IPS-NIHi7 (cell line): ENCODE data around the gene PRKN.
"Not testable (repeated sequence)": the region's sequence is repeated elsewhere in the genome, so short reads cannot be mapped to it uniquely, and the experiment has no call there.

Experiments used
- DNase-seq: peaks from one replicate; pipeline ENCODE4 v3.0.0; 2012; ENCODE audit warnings: mixed read lengths; ENCODE audit errors: extremely low spot score

Gene PRKN

DNA sequence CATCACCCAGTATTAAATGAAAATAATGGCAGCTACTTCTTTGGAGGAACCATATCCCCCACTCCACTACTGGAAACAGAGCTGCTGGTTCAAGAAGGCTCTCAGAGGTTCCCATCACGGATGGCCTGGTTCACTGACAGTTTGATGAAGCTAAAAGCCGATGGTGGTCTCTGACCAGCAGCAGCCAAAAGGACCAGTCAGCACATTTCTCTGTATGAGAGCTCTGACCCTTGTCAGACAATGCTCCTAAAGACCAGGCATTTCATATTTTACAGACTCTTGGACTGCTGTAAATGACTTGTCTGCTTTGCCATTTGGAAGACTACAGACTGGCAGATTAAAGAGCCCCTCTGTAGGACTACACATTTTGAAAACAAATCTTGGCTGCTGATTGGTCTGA is 16.6 kb downstream of the PRKN start:
- no peak for DNase-seq

DNA sequence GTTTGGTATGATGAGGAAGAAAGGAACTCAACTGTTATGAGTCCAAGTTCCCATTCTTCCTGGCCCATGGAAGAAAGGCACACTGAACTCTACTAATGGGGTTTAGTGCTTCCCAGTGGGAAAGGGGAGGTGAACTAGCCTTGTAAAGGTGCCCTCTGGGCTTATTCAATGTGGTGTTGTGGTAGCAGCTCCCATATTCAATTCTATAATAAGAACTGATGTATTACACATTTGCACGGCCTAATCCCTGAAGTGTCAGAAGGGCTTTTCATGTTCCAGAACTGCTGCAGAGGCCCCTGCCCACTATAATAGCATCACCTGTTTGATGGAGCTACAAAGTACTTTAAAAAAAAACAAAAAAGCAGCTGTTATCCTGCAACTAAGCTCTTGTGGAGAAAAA is 17.1 kb downstream of the PRKN start:
- no peak for DNase-seq

DNA sequence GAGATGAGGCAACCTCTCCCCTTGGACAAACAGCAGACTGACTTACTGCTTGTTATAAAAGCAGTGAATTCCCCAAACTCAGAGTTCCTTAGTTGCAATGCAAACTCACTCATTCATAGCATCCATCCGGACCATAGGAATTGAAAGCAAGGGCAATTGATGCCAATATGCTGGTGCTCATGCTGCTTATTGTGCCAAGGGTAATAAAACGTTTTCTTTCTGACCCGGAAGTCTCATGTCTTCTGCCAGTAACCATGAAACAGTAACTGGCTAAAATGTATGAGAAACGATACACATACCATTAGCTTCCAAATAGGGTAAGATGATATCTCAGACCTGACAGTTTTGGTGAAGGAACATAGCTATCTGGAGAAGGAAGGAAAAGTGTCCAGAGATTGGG is 18.1 kb downstream of the PRKN start:
- DNase-seq = no peak

DNA sequence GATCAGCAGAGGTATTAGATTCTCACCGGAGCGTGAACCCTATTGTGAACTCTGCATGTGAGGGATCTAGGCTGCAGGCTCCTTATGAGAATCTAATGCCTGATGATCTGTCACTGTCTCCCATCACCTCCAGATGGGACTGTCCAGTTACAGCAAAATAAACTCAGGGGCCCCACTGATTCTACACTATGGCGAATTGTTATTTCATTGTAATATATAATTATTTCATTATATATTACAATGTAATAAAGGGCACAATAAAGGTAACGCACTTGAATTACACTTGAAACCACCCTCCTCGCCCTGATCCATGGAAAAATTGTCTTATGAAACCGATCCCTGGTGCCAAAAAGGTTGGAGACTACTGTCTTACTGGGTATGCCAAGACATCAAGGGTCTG is 18.6 kb downstream of the PRKN start:
- DNase-seq = no peak

DNA sequence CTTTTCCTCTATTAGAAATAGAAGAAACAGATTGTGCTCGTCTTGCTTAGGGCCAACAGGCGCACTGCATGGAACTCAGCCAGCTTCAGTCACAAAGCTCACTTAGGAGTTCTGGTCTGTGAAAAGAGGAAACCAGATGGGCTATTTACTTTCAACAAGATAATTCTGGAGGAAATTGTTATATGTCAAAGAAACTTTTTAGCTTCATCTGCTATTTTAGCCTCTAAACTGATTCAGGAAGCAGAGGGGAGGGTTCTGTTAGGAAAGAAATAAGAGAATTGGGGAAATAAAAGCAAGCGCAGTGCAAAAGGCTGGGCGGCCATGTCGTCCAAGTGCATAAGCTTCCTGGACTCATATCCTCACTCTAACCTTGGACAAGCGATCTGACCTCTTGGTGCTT is 21.3 kb downstream of the PRKN start:
- no peak for DNase-seq

DNA sequence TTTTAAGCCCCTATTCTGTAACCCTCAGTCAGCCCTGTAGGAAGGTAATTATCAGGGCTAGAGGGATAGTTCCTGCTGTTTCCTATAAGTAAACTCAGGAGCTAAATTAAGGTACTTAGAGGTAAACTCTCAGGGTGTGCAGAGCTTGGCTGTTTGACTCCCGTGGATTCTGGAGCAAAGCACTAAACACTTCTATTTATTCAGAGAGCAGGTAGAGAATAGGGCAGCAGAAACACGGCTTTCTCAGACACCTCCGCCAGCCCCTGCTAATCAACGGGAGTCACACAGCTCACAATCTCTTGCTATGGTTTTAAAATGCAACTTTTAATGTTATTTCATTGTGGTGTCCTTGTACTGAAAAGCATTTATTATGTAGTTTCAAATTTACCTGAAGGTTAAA is 21.8 kb downstream of the PRKN start:
- DNase-seq = no peak

DNA sequence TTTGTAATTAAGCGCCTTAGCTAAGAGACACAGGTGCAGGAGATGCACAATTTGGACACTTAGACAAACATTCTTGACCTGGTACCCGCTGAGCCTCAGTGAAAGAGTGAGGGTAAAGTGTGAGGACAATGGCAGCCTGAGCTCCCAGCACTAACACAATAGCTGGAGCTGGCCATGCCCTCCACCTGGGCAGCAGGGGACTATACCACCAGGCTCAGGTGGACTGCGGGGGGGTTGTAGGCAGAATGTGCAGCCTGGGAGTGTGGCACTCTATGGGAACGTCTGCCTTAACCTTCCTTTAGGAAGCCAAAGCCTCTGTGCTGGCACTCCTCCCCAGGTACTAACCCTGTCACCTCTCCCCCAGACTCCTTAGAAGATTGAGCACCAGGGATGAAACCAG is 23.6 kb downstream of the PRKN start:
- no peak for DNase-seq

DNA sequence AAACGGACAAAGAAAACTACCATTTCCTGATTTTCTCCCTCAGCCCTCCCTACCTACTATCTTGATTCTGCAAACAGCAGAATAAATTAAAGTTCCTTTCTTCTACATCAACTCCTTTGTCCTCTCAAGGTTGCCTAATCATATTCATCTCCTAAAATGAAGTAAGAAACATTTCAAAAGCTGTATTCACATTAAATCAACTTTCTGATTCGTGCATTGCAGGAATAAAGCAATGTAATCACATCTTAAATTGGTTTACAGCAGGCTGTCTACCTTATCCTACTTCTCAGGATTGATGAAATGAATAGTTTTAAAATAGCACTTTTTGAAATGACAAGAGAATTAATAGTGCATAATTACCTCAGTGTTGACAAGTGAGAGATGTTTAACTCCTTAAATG is 25.1 kb downstream of the PRKN start:
- DNase-seq = no peak

DNA sequence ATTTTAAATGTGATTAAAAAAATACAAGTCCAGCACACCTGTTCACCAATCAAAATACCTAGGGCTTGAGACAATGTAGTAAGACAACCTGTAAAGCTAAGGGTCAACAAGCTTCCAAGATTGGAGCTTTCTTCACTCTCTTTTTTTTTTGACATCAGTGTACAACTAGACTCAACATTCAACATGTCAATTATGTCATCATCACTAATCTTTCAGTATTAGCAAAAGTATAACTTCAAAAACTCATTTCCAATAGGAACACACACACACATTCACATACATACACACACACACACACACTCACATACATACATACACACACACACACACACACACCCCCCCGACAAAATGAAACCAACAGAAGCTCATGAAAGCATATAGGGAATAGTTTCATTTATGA is 26.0 kb downstream of the PRKN start:
- no peak for DNase-seq

DNA sequence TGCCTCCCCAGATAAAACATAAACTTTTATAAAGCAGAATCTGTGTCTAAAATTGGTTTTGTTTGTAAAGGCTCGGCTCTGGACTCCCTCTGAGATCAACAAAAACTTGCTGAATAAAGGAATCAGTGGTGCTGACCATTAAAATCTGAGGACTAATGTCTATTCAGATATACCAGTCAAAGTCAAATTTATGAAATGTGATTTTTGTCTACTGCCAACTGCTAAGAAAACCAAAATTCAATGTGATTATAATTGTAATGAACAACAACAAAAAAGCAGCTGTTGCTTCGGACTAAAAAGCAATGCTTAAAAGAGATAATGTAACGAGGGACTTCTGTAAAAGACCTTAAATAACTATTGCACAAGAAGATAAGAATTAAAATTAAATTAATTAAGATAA is 26.6 kb downstream of the PRKN start:
- DNase-seq = no peak

DNA sequence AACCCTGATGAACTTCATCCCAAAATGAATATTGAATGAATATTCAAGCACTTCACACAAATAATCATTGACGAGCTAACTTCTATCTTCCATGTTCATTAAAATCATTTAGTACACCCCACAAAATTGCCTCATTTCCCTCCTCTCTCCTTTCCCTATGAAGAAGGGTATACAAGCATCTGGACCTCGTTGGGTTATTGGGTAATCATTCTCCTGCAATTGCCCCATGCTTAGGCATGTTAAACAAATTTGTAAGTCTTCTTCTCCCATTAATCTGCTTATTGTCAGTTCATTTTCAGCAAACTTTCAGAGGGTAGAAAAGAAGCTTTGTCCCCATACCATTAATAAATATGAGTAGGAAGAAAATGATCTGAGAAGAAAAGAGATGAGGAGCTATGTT is 27.6 kb downstream of the PRKN start:
- no peak for DNase-seq

DNA sequence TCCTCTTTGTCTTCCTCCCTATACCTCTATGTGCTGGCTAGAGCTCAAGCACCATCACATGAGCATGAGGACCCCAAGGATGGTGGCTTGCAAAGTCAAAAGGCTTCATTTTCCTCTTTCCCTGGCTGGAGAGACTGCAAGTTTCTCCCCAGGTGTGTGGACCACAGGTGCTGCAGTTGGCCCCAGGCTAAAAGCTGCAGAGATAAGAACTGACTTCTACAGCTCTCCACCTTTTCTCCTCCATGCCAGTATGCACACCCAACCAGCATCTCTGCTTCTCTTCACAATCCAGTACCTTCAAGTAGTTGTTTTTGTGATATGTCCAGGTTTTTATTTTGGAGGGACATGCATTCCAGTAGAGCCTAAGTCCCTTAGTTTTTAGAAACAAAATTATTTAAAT is 29.1 kb downstream of the PRKN start:
- no peak for DNase-seq

DNA sequence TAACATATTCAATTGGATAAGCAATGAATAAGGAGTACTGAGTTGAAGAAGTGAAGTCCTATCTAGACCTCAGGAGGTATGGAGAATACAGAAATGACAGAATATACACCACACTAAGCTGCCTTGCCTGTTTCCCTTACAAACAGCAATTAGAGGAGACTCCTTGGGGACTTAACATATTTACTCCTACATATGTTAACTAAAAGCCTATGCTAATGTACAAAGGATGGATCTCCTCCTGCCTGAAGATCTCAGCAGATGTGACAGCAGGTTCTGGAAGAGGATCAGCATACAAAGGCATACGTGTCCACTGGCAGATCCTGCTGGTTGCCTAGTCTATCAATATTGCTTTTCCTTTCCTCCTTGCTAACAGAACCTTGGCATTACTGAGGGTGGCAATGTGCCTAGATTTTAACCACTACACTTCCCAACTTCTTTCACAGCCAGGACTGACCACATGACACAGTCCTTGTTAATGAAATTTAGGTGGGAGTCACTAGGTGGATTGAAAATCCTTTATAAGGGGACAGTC is 29.6 kb downstream of the PRKN start:
- no peak for DNase-seq

DNA sequence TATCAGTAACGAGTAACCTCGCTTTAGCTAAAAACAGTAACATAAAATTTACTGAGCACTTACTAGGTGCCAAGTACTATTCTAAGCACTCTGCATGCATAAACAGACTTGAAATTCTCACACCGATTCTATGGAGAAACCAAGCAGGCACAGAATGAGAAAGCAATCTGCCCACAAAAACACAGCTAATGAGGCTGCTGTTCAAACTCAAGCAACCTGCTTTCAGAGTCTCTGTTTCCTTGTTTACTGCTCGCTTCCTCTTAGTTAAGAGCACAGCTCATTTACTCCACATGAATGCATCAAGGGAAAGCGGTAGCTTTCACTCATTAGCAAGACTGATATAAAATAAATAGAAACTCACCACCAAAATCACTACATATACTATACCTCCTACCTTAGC is 37.4 kb downstream of the PRKN start:
- no peak for DNase-seq

DNA sequence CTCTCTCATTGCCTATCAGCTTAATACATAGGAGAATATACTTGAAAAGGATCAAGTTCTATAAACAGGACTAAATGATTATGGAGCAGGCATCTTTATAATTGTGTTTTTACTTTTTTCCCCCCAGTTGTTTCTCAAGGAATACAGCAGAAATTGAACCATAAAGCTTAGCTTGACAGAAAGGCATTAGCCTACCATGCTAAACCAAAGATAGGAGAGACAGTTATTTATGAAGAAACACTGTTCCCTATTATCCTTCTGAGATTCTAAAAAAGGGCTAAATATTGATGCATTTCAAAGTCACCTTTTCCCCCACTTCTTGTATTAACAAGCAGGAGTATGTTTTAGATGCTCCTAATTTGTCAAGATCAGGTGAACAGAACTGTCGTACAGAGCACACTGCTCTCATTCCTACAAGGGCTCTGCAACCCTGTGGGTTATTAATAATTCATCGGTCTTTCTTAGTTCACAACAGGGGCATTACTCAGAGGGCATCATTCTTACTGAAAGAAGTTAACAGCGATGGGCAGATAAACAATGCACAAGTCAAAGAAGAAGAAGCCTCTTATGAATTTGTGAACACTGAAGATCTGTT is 38.7 kb downstream of the PRKN start:
- DNase-seq = no peak

DNA sequence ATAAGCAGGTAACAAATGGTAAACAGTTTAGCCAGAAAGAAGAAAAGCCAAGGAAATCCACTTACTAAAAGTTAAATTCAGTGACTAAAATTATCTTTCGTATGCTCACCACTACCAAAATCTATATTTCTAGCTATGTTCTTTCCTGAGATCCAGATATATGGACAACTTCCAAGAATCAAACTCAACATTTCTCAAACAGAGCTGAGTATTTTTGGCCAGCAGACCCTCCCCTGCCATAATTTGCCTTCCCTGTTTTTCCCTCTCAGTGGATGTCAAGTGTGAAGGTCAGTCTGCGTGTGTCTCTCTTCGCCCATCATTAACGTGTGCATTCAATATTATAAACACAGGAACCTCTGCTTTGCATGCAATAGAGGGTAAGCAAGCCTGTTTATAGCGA is 42.0 kb downstream of the PRKN start:
- no peak for DNase-seq

DNA sequence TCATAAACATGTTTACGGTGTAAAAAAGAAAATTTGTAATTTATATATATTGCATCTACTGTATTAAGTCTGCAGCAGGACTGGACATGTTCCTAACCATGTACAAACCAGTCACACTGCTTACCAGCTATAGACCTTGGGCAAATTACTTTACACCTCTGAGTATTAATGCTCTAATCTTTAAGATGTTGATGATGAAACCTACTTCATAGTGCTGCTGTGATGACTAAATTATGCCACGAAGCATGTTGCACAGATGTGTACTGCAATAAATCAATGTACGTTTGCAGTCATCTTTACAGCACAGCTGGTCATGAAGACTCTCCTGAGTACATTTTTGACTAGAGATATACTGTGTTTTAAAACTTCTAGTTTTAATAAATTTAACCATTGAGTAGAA is 42.6 kb downstream of the PRKN start:
- DNase-seq = no peak

DNA sequence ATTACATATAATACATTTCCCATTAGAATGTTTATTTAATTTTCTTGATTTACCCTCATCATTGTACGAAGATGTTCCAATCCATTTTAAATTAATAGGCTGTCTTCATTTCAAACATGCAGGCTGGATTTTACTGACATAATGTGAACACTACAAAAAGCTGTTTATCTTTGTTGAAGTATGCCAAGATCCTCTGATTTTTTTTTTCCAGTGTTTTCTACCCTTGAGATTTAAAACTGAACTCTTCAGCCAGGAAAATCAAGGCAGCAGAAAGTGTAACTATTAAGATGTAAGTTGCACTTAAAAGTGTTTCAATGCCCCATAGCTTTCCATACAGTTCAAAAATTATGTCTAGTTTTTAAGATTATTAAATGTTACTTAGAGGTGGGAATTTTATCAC is 43.5 kb downstream of the PRKN start:
- no peak for DNase-seq

DNA sequence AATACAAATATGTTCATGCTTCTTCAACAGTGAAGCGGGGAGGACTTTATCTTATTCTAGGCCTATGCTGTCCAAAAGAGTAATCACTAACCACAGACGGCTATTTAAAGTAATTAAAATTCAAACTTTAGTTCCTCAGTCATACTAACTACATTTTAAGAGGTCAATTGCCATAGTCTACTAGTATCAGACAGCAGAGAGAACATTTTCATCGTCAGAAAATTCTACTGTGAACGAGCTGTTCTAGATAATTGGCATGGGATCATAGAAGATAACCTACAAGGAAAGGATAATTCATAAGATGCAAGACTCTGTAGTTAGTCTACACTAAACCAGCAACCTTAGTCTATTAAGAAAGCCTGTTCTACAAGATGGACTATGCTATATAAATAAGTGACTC is 44.4 kb downstream of the PRKN start:
- no peak for DNase-seq

DNA sequence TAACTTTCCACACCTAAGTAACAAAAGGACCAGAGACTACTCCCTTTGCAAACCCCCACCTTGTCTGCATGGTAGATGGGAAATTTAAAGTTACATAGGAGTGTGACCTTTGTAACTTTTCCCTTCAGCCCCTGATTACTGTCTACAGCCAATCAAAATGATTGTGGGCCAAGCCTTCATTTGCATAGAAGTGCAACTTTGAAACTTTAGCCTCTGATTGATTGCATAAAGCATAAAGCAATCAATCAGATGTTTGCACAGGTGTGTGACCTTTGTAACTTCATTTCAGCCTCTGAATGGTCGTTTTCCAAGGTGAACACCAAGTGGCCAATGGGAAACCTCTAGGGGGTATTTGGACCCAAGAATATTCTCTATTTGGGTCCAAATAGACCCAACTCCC is 46.1 kb downstream of the PRKN start:
- DNase-seq = no peak

DNA sequence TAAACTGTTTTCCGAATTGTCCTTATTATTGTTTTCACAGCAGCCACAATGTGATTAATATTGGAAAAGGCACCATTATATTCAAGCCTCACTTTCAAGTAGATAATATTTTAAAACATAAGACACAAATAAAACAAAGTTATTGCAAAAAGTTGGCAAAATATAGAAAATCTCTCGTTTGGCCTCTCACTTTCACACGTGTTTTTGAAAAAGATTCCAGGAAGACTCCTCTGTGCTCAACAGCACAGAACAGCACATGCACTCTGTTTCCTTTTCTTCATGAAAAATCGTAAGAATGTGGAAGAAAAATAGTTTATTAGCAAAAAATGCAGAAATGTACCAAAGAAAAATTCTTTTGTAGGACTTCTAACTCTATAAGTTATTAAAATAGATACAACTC is 46.7 kb downstream of the PRKN start:
- no peak for DNase-seq

DNA sequence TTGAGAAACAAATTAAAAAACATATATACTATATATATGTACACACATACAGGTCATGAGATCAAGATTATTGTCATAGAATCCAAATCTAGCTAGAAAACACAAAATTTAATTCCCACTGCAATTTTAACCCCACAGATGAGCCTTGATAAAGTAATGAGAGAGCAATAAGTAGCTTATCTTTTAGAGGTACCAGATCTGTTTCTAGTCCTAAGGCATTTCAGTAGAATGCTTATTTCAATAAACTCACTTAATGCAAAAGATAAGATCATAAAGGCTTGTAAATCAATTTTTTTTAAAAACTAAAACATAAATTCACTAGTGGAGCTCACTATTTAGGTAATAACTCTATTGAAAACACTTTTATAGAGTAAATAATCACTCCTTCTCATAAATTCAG is 47.2 kb downstream of the PRKN start:
- DNase-seq = no peak

DNA sequence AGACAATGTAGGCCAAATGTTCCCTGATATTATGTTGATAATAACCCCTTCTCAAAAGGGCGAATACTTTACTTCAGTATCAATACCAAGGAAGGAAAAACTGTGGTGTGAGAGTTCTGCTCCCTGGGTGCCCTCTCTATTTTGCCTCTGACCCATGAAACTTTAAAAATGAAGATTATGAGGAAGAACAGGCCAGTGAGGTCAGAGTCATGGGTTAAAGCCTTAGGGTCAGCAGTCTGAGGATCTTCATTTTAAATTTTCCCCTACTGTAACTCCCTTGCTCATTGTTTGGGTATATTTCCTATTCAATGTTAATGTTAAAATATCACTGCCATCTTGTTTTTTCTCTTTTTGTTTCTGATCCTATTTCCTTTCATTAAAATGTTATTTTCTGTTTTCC is 47.9 kb downstream of the PRKN start:
- DNase-seq = no peak

DNA sequence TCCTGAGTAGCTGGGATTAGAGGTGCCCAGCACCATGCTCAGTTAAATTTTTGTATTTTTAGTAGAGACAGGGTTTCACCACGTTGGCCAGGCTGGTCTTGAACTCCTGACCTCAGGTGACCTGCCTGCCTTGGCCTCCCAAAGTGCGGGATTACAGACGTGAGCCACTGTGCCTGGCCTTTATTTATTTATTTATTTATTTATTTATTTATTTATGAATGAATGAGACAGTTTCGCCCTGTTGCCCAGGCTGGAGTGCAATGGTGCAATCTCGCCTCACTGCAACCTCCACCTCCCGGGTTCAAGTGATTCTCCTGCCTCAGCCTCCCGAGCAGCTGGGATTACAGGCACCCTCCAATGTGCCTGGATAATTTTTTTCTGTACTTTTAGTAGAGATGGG is 48.7 kb downstream of the PRKN start:
- DNase-seq = not testable (repeated sequence)

DNA sequence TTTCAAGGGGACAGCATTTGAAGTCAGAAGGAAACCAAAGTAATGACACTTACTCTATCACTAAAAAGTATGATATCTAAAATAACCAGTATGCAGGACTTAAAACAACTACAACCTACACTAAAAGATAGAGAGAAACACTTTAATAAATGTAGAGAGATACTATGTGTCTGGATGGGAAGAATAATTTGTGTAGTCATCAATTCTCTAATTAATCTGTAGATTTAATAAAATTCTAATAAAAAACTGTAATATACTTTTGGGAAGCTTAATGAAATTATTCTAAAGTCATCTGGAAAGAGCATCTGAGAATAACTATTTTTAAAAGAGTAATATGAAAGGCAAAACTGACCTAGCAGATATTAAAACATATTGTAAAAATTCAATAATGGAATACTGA is 52.1 kb downstream of the PRKN start:
- no peak for DNase-seq
